Activated CD4-positive, alpha-beta T cell treated with anti-CD3 and anti-CD28 coated beads for 36 hours (primary cell): Measurements from ENCODE around the gene FXYD6. TPM values are rescaled to one million over a fixed set of nuclear protein-coding genes. Genes with fewer than 3 reads are reported as not detected.

ENCODE experiments used
- ATAC-seq: fragments of 200-7000 bp; cut with Tn5 transposase; one replicate; pipeline ENCODE4 v1.10.0; 2021; ENCODE audit warnings: mild to moderate bottlenecking, moderate library complexity
- CTCF ChIA-PET: fragments of 350-600 bp; sonication (Branson Sonifier 250); formaldehyde crosslinking; loops from one replicate; lab custom pipeline; 2021; ENCODE audit warnings: antibody characterized with exemption; lab: Charles Lee
- POLR2A ChIA-PET: fragments of 350-600 bp; sonication (Branson Sonifier 250); formaldehyde crosslinking; loops from one replicate; lab custom pipeline; 2021; ENCODE audit warnings: antibody characterized with exemption, inconsistent platforms; lab: Charles Lee
- DNase-seq: peaks from one replicate; pipeline ENCODE4 v3.0.0-alpha.2; 2020
- H3K27ac Mint-ChIP-seq: one replicate; pipeline ENCODE4 v1.8.0; 2021; ENCODE audit warnings: mixed read lengths
- H3K27me3 Mint-ChIP-seq: one replicate; pipeline ENCODE4 v1.8.0; 2021; ENCODE audit warnings: mixed read lengths
- H3K36me3 Mint-ChIP-seq: one replicate; pipeline ENCODE4 v1.8.0; 2021; ENCODE audit warnings: low read depth, mixed read lengths
- H3K4me1 Mint-ChIP-seq: one replicate; pipeline ENCODE4 v1.8.0; 2021; ENCODE audit warnings: mixed read lengths
- H3K4me3 Mint-ChIP-seq: one replicate; pipeline ENCODE4 v1.8.0; 2021; ENCODE audit warnings: mild to moderate bottlenecking, moderate library complexity, mixed read lengths
- H3K9me3 Mint-ChIP-seq: one replicate; pipeline ENCODE4 v1.8.0; 2021; ENCODE audit warnings: low read depth, mixed read lengths
- intact Hi-C, 2 experiments: fragments of 100-400 bp; cut with DNase I in 1 of 2; cut with micrococcal nuclease in 1 of 2; formaldehyde crosslinking; loops; one replicate each; pipeline versions ENCODE4 v1.14.2 to v1.15.1; 2022 to 2024; cut with DNase I, micrococcal nuclease
- total RNA-seq, 2 experiments: library from RNA; stranded (reverse); gene quantifications; one replicate each; pipeline ENCODE4 v1.2.3, GENCODE V29; 2021

Gene FXYD6
- total RNA-seq, 2 experiments from 2014 or later = 0.46 to 0.47 TPM

DNA sequence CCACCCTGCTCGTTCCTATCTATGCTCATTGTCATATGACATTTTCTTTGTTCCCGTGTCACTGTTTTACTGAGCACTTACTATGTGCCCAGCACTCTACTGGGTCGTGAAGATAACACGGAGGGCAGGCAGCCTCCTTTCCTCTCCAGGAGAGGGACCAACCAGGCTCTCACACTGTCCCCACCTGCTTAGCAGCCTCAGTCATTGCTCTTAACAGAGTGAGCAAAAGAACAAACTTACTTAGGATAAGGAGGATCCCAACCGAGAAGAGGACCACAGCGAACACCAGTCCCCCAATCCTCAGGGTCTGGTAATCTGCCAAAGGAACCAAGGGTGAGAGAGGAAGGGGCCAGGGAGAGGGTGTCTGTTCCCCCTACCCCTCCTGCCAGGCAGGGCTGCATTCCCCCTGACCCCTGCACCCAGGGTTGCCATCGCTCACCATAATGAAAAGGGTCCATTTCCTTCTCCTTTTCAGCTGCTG lies 34.9 kb downstream of the FXYD6 start:
- no peaks in the 10 kb centered on the region for H3K9me3 Mint-ChIP-seq
- H3K27me3 Mint-ChIP-seq = no peaks in the 10 kb centered on the region
- DNase-seq (no peak), ATAC-seq (no peak)
- ChIA-PET POLR2A (interaction anchor here (0.7 kb wide), 1 partner anchor 19 kb away, joined by 3 read pairs; no protein-coding TSS in a partner anchor), CTCF (interaction anchor here (4.3 to 5.8 kb wide), 2 partner anchors 34 to 212 kb away, joined by 30 to 94 read pairs; no protein-coding TSS in a partner anchor)
- no peak overlapping the region for H3K4me3 Mint-ChIP-seq
- H3K4me1 Mint-ChIP-seq = no peaks in the 10 kb centered on the region
- intact Hi-C loops = no loop called here
- no peaks in the 10 kb centered on the region for H3K36me3 Mint-ChIP-seq
- H3K27ac Mint-ChIP-seq = no peak overlapping the region

DNA sequence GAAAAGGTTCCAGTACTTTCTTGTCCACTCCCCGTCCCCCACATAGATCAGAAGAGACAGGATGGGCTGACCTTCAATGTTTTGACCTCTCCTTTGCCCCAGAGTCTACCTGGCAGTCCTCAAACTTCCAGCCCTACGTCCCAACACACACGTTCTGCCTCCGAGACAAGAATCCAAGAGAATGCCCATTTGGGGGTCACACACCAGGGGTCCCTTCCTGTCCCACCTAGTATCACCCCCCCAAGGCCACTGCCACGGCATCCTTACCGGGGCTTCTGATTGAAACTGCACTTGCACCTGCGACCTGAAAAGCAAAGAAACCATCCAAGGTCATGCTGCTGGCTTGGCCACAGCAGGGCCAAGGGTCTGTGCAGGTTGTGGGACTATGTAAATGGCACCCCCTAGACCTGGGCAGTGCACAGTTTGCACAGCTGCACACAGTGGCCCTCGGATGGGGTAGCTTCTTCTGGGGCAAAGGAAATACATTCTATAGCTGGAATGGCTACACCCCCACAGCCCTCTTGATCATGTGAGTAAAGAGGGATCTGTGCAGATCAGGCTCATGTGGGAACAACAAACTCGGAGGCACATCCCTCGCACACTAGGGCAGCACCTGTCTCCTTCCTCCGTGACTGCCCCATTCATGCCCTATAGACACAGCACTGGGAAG lies 35.4 kb downstream of the FXYD6 start:
- intact Hi-C loops = no loop called here
- no peak for DNase-seq
- Mint-ChIP-seq H3K27ac (no peak overlapping the region), H3K27me3 (no peaks in the 10 kb centered on the region), H3K4me3 (no peak overlapping the region), H3K36me3 (no peaks in the 10 kb centered on the region), H3K4me1 (no peaks in the 10 kb centered on the region), H3K9me3 (no peaks in the 10 kb centered on the region)
- ChIA-PET CTCF (interaction anchor here (0.9 kb wide), 1 partner anchor 212 kb away, joined by 6 read pairs; no protein-coding TSS in a partner anchor), POLR2A (no interaction called here)
- no peak for ATAC-seq

DNA sequence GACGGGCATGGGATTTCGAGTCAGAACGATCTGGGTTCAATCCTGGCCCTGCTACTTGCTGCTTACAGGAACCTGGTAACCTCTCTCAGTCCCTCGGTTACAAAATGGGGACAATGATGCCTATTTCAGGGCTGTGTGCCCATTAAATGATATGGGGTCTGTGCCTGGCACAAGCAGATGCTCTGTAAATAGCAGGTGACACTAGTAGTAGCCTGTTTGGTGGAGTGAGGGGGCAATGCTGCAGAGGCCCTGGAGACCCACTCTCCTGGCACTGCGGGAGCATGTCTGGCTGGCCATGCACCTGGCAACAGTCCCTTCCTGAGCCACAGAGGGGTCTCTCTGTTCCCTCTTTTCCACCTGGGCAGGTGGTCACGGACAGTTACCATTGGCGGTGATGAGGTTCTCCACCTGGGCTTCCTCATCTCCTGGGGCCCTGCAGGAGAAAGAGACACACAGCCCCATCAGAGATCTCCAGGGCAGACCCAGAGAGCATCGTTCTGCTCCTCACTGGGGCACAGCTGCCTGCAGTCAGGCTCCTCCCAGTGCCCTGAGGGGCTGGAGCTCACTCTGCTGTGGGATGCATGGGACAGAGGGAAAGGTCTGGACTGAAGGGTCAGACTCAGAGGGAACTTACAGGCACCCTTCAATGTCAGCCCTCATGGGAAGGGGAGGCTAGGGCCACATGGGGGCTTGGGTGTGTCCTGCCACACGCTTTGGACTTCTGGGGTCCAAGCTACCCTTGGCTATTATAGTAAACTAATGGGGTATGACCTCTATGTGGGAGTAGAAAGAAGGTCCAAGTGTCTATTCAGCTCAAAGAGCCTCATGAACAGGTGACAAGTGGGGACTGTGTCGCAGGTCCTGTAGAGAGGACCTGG lies 36.3 kb downstream of the FXYD6 start:
- CTCF ChIA-PET = interaction anchor here (0.9 kb wide), 1 partner anchor 213 kb away, joined by 6 read pairs; no protein-coding TSS in a partner anchor
- POLR2A ChIA-PET = no interaction called here
- H3K36me3 Mint-ChIP-seq = no peaks in the 10 kb centered on the region
- H3K27ac Mint-ChIP-seq = no peak overlapping the region
- no peak overlapping the region for H3K4me3 Mint-ChIP-seq
- no peaks in the 10 kb centered on the region for H3K9me3 Mint-ChIP-seq
- intact Hi-C loops = no loop called here
- ATAC-seq (no peak), DNase-seq (no peak)
- no peaks in the 10 kb centered on the region for H3K4me1 Mint-ChIP-seq
- H3K27me3 Mint-ChIP-seq = no peaks in the 10 kb centered on the region

DNA sequence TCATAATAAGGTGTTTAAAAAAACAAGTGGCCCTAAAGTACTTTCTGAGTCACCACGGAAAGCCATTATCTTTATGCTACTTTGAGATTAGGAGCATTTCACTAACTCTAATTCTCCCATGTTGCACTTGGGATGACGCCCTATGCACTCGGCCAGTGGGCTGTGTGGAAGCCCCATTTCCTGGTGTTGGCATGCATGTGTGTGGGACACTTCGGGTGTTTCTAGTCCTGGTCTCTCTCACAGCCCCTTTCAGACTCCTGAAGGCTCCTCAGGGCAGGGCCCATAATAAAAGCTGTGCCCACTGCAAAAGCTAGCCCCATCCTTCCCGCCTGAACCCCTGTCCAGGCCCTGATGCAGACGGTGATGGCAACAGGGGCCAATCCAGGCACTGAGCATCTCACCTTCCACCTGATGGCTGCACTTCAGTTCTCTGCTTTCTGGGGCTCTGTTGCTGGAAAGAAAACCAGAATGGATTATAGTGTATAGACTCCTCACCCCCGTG lies 37.0 kb downstream of the FXYD6 start:
- no peaks in the 10 kb centered on the region for H3K27me3 Mint-ChIP-seq
- DNase-seq = no peak
- no peak overlapping the region for H3K27ac Mint-ChIP-seq
- H3K4me1 Mint-ChIP-seq = no peaks in the 10 kb centered on the region
- intact Hi-C loops = no loop called here
- H3K36me3 Mint-ChIP-seq = no peaks in the 10 kb centered on the region
- no peak overlapping the region for H3K4me3 Mint-ChIP-seq
- no peaks in the 10 kb centered on the region for H3K9me3 Mint-ChIP-seq
- no peak for ATAC-seq
- ChIA-PET POLR2A (no interaction called here), CTCF (interaction anchor here (0.5 kb wide), 1 partner anchor 61 kb away, joined by 4 read pairs; no protein-coding TSS in a partner anchor)

DNA sequence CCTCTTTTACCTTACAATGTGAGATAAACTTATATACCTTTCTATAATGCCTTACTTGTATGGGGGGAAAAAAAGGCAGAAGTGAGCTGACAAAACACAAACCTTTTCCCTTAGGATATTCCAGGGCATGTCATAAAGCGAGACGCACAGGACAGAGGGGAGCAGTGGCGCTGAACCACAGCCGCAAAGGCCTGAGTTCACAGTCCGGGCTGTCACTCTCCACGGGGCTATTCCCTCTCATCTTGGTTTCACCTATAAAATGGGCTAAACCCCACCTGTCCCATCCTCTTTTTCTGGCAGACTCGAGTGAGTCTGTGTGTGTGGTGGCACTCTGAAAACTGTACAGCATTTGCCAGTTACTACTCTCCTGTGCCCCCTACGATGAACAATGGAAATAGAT lies 37.6 kb downstream of the FXYD6 start:
- DNase-seq = no peak
- Mint-ChIP-seq H3K27ac (no peak overlapping the region), H3K4me3 (no peak overlapping the region), H3K27me3 (no peaks in the 10 kb centered on the region), H3K4me1 (no peaks in the 10 kb centered on the region), H3K9me3 (no peaks in the 10 kb centered on the region), H3K36me3 (no peaks in the 10 kb centered on the region)
- intact Hi-C loops = no loop called here
- POLR2A ChIA-PET = no interaction called here
- CTCF ChIA-PET = interaction anchor here (0.5 to 0.8 kb wide), 3 partner anchors 62 to 769 kb away, joined by 3 to 4 read pairs (median 4); no protein-coding TSS in a partner anchor
- no peak for ATAC-seq

DNA sequence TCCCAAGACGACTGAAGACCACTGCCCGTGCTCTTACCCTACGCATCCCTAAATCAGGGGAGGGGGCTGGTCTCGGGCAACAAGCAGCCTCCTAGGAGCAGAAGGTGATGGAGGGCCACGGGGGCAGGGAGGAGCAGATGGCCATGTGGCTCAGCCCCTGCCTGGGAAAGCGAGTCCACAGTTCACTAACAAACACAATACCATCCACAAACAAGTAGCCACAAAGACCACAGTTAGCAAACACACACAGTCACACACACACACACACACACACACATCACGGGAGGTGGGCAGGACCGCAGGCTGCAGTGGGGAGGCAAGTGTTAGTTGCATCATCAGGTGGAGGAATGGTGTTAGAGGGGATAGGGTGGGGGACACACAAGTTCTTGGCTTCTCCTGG lies 38.7 kb downstream of the FXYD6 start:
- no peak overlapping the region for H3K27ac Mint-ChIP-seq
- ATAC-seq = no peak

DNA sequence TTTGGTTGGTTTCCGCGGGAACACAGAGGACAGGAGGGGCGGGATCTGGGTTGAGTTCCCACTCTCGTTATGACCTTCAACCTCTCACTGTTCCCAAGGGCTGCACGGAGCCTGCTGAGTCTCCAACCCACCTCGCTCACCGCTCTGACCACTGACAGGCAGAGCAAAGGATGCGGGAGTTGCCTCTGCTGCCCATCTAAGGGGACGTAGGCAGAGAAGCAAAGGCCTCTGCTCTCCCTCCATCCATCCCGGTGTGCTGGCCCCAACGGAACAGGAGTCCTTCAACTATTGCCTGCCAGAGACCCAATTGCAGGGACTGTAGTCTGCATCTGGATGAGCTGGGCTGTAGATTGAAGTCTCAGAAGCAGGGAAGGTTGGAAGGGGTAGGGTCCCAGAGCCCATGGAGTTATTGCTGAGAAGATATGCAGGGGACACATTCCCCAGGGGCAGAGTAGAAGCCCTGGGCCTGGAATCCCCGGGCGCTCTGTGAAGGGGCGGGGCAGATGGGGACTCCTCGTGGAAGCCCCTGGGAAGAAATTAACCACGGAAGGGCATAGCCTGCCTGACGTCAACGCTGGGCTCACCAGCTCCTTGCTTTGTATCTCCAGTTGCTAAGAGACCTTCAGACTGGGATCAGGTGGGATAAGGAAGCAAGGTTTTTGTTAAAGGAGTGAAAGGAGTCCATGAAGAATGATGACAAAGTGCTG lies 39.2 kb downstream of the FXYD6 start:
- DNase-seq (no peak), ATAC-seq (no peak)
- Mint-ChIP-seq H3K27ac (no peak overlapping the region), H3K9me3 (no peaks in the 10 kb centered on the region), H3K27me3 (no peaks in the 10 kb centered on the region), H3K4me1 (no peaks in the 10 kb centered on the region), H3K4me3 (no peak overlapping the region), H3K36me3 (no peaks in the 10 kb centered on the region)
- intact Hi-C loops = no loop called here
- ChIA-PET CTCF (no interaction called here), POLR2A (no interaction called here)

More for the DNA sequence above, 38.7 kb downstream of the FXYD6 start:
- no peaks in the 10 kb centered on the region for H3K9me3 Mint-ChIP-seq
- POLR2A ChIA-PET = no interaction called here
- H3K4me3 Mint-ChIP-seq = no peak overlapping the region
- CTCF ChIA-PET = interaction anchor here (0.8 kb wide), 1 partner anchor 67 kb away, joined by 3 read pairs; no protein-coding TSS in a partner anchor
- intact Hi-C loops = no loop called here
- H3K27me3 Mint-ChIP-seq = no peaks in the 10 kb centered on the region
- no peak for DNase-seq
- no peaks in the 10 kb centered on the region for H3K4me1 Mint-ChIP-seq
- H3K36me3 Mint-ChIP-seq = no peaks in the 10 kb centered on the region

DNA sequence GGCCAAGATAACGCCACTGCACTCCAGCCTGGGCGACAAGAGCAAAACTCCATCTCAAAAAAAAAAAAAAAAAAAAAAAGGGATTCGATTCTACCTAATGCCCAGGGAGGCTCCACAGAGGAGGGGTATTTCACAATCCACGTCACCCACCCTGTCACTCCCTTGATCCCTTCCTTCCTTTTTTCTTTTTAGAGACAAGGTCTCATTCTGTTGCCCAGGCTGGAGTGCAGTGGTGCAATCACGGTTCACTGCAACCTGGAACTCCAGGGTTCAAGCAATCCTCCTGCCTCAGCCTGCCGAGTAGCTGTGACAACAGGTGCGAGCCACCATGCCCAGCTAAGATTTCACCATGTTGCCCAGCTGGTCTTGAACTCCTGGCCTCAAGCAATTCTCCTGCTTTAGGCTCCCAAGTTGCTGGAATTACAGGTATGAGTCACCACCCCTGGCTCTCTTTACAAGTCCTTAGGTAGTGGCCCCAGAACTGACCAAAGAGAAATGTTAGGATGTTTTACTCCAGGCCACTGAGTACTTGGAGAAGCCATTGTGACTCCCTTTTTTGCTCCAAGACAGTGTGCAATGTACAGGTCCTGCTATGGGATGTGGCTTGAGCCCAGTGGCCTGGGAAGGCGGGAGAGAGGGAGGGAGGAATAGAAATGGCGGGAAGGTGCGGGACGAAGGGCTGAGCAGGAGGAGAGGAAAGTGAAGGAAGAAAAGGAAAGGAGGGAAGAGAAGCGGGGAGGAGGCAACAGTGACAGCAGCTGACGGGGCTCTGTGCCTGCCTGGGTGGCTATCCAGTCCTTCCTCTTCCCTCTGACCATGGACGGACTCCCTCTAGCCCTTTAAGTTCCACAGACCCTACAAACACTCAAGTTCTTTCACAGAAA lies 40.1 kb downstream of the FXYD6 start:
- Mint-ChIP-seq H3K27me3 (no peaks in the 10 kb centered on the region), H3K4me1 (no peaks in the 10 kb centered on the region), H3K9me3 (no peaks in the 10 kb centered on the region), H3K4me3 (no peak overlapping the region), H3K27ac (no peak overlapping the region), H3K36me3 (no peaks in the 10 kb centered on the region)
- CTCF ChIA-PET = interaction anchor here (0.9 to 6.3 kb wide), 3 partner anchors 8 to 29 kb away, joined by 3 to 34 read pairs (median 4); no protein-coding TSS in a partner anchor
- ATAC-seq (no peak), DNase-seq (no peak)
- intact Hi-C loops = no loop called here
- POLR2A ChIA-PET = no interaction called here

DNA sequence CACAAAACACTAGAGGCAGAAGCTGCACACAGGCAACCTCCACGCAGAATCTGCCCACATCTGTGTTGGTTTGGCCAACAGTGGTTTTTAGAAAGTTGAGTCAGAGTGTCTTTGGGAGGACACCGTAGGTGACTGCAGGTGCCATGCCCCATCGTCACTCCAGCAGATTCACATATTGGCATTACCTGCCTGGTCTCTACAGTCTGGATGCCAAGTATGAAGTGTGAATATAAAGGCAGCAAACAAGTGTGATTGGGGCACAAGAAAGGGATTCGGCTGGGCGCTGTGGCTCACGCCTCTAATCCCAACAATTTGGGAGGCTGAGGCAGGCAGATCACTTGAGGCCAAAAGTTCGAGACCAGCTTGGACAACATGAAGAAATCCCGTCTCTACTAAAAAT lies 40.9 kb downstream of the FXYD6 start:
- no peaks in the 10 kb centered on the region for H3K27me3 Mint-ChIP-seq
- ATAC-seq (no peak), DNase-seq (no peak)
- peaks cover 6% of the 10 kb centered on the region for H3K4me1 Mint-ChIP-seq
- ChIA-PET POLR2A (no interaction called here), CTCF (interaction anchor here (0.9 to 6.3 kb wide), 4 partner anchors 9 to 28 kb away, joined by 3 to 34 read pairs (median 6); no protein-coding TSS in a partner anchor)
- no peak overlapping the region for H3K27ac Mint-ChIP-seq
- H3K4me3 Mint-ChIP-seq = no peak overlapping the region
- H3K36me3 Mint-ChIP-seq = no peaks in the 10 kb centered on the region
- no peaks in the 10 kb centered on the region for H3K9me3 Mint-ChIP-seq
- intact Hi-C loops = no loop called here

DNA sequence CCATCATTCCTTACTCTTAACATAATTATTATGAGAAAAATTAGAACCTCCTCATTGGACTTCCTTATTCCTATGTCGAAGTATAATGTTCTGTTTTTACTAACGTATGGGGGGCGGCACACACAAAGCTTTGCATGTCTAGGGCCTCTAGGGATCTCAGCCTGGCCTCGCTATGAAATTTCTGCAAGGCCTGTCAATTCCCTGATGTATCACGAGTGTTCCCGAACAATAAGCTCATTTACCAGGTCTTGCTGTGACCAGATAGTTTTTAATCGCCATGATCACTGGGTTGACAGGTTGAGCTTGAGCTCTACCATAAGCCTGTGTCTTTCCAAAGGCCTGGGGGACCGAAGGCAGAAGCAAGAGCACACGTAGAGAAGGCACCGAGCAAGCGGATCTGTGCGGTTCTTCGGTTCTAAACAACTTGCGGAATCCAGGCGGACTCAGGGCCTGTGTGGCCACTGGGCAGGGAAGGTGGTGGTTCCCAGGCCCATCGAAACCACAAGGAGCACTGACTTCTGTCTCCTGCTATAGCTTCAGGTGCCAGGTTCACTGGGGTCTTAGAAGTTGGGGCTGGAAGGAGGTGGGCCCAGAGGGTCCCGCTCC lies 41.5 kb downstream of the FXYD6 start:
- Mint-ChIP-seq H3K27ac (no peak overlapping the region), H3K9me3 (no peaks in the 10 kb centered on the region), H3K4me3 (no peak overlapping the region), H3K36me3 (no peaks in the 10 kb centered on the region), H3K27me3 (no peaks in the 10 kb centered on the region), H3K4me1 (peaks cover 12% of the 10 kb centered on the region)
- no peak for ATAC-seq
- CTCF ChIA-PET = interaction anchor here (0.6 to 6.3 kb wide), 11 partner anchors 10 to 187 kb away, joined by 3 to 34 read pairs (median 4); partner anchors contain the start of gene FXYD2
- POLR2A ChIA-PET = no interaction called here
- intact Hi-C loops = no loop called here
- DNase-seq = no peak
